H1 (cell line): ENCODE results near the gene FOXC1.

Source experiments
- ATF2 ChIP-seq: IDR thresholded peaks from 2 replicates; pipeline ENCODE4 v1.6.1; 2012; ENCODE audit warnings: low read length, inconsistent platforms
- CEBPB ChIP-seq: IDR thresholded peaks from 2 replicates; pipeline ENCODE4 v1.6.1; 2012; ENCODE audit warnings: low read depth, low read length
- CREB1 ChIP-seq: IDR thresholded peaks from 2 replicates; pipeline ENCODE4 v1.6.1; 2012; ENCODE audit warnings: inconsistent platforms
- CTCF ChIP-seq, 3 experiments: IDR thresholded peaks; 1 replicate in 2 of 3; 2 replicates in 1 of 3; pipeline versions ENCODE4 v1.5.1 to v1.6.1; 2011; ENCODE audit warnings: low read length in 3 of 3, mild to moderate bottlenecking in 3 of 3, inconsistent platforms in 2 of 3, low read depth in 1 of 3, moderate library complexity in 1 of 3; ENCODE audit not compliant: insufficient read depth in 1 of 3; ENCODE audit errors: control extremely low read depth in 1 of 3
- MAFK ChIP-seq: IDR thresholded peaks from 2 replicates; pipeline ENCODE4 v1.6.1; 2012; ENCODE audit warnings: low read depth, mild to moderate bottlenecking, improper control_type of control experiment, low read length
- MAX ChIP-seq: IDR thresholded peaks from 2 replicates; pipeline ENCODE4 v1.6.1; 2012; ENCODE audit warnings: inconsistent platforms
- POLR2AphosphoS5 ChIP-seq: IDR thresholded peaks from 2 replicates; pipeline ENCODE4 v1.6.1; 2011; ENCODE audit warnings: low read depth, low read length
- SP1 ChIP-seq: IDR thresholded peaks from 2 replicates; pipeline ENCODE4 v1.6.1; 2011; ENCODE audit warnings: low read depth, low read length
- SUZ12 ChIP-seq: fragments of 200-600 bp; sonication (generic); IDR thresholded peaks from 2 replicates; pipeline ENCODE4 v1.6.1; 2012; ENCODE audit warnings: mild to moderate bottlenecking, inconsistent platforms, low read length, moderate library complexity, mixed read lengths
- TAF1 ChIP-seq: IDR thresholded peaks from 2 replicates; pipeline ENCODE4 v1.6.1; 2011; ENCODE audit warnings: mild to moderate bottlenecking, low read depth, low read length
- TAF7 ChIP-seq: optimal IDR thresholded peaks from 2 replicates; pipeline ENCODE3; 2011; ENCODE audit warnings: low read depth, mild to moderate bottlenecking, inconsistent platforms, low read length, moderate library complexity, borderline replicate concordance
- TCF12 ChIP-seq: IDR thresholded peaks from 2 replicates; pipeline ENCODE4 v1.6.1; 2011; ENCODE audit warnings: low read depth, mild to moderate bottlenecking, low read length
- YY1 ChIP-seq: IDR thresholded peaks from 2 replicates; pipeline ENCODE4 v1.6.1; 2011; ENCODE audit warnings: low read depth, mild to moderate bottlenecking, low read length

- TF ChIP-seq MAFK (no peak), TAF7 (no peak), CTCF (IDR thresholded peaks at IDR 0.05; ENCODE audit: control extremely low read depth in 1 of 3, insufficient read depth in 1 of 3, low read depth in 1 of 3, low read length in 3 of 3) (no peak), TAF1 (no peak), POLR2AphosphoS5 (no peak), TCF12 (no peak), ATF2 (no peak), SUZ12 (no peak), CREB1 (no peak), MAX (no peak), SP1 (no peak), YY1 (no peak), CEBPB (no peak)
Measured at GRCh38 chr6:1602049-1602713, 7.5 kb upstream of the FOXC1 start.
